D721Med (cell line): ENCODE results near the gene UBP1.

ENCODE experiments used
- DNase-seq: peaks from one replicate; pipeline ENCODE4 v3.0.0; 2011; ENCODE audit warnings: low spot score; ENCODE audit not compliant: insufficient read length
- FAIRE-seq: peaks from 2 replicates; lab custom pipeline; 2011; peaks lifted over from hg19 to GRCh38; lab: Jason Lieb, UNC
- CTCF ChIP-seq: IDR thresholded peaks from 2 replicates; pipeline ENCODE4 v1.5.1; 2012; ENCODE audit warnings: mild to moderate bottlenecking, control low read depth; ENCODE audit not compliant: insufficient read depth; ENCODE audit errors: missing control alignments

The UBP1 gene

DNA sequence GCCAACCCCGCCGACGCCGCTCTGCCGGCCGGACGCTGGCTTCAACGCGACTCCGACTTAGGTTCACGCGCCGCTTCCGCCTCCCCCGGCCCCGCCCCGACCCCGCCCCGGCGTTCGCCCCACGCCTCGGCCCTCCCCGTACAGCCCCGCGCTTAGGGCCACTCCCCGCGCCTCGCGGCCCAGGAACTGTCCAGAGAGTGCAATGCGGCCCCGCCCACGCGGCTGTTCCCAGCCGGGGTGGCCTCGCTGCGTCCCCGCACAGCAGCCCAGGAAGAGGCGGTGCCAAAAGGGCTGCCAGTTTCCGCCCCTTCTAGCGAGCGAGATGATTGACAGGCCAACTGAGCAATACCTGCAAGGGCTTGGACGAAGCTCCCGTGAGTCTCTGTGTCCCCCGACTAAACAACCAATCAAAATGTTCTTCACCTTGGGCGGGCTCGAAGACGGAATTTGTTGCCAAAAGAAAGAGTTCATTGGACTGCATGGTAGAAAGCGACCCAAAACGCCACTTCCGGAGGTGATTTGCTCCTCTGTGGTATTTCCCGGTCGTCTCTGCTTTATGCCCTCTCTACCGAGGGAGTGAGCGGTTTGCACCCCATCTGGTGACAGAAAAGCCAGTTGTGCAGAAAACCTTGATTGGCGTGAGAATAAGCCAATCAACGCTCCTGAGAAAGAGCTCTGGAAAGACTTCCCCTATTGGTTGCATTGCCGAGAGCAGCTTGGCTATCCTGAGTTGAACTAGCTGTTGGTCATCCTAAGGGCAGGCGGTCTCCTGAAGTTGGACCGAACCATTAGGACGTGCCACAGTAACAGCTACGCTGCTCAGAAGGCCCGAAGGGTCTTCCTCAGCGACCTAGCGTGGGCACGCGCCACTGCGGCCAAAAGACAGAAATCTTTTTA is at the start of gene UBP1:
TSS of gene UBP1 (minus strand) at position 78 of the 897 bp plus-strand sequence. CDS start 557 bp downstream, outside the sequence.
- no peak for FAIRE-seq
- no peak for TF ChIP-seq CTCF
- peak; percentile 71 for DNase-seq

GRCh38 chr3:33488683-33489082 is 48.5 kb upstream of the UBP1 start:
- no peak for DNase-seq
- no peak for FAIRE-seq
- TF ChIP-seq CTCF: no peak

GRCh38 chr3:33488246-33488645 is 48.0 kb upstream of the UBP1 start:
- TF ChIP-seq CTCF: no peak
- FAIRE-seq (no peak), DNase-seq (no peak)

DNA sequence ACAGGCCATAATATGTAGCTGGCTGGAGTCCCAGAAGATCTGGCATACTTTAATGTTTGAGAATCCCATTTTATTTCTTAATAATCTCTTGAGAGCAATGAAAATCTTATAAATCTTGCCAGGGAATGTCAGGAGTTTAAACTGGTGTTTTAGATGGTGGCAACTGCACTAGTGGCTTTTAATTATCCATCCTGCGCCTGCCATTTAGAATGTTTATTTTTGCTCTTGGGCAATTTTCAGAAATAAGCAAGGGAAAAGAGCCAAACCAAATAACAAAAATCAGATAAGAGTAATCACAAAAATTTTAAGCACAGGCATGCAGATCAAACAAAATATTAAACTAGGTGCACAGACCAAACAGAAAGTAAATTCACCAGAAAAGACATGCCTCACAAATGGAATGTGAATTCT is 41.9 kb upstream of the UBP1 start:
- no peak for TF ChIP-seq CTCF
- FAIRE-seq (no peak), DNase-seq (no peak)

DNA sequence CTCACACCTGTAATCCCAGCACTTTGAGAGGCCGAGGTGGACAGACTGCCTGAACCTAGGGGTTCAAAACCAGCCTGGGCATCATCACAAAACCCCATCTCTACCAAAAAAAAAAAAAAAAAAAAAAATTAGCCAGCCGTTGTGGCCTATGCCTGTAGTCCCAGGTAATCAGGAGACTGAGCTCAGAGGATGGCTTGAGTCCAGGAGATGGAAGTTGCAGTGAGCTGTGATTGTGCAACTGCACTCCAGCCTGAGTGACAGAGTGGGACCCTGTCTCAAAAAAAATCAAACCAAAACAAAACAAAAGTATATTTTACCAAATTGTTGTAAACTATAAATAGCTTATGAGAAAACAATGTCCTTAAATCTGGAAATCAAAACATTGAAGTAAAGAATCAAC is 34.7 kb upstream of the UBP1 start:
- FAIRE-seq (no peak), DNase-seq (no peak)
- no peak for TF ChIP-seq CTCF

GRCh38 chr3:33473813-33474212 is 33.6 kb upstream of the UBP1 start:
- FAIRE-seq (no peak), DNase-seq (no peak)
- TF ChIP-seq CTCF: no peak

GRCh38 chr3:33467786-33468185 is 27.6 kb upstream of the UBP1 start:
- DNase-seq: no peak
- no peak for FAIRE-seq
- TF ChIP-seq CTCF: no peak
